ENCODE results near the gene POLD1.

DNA sequence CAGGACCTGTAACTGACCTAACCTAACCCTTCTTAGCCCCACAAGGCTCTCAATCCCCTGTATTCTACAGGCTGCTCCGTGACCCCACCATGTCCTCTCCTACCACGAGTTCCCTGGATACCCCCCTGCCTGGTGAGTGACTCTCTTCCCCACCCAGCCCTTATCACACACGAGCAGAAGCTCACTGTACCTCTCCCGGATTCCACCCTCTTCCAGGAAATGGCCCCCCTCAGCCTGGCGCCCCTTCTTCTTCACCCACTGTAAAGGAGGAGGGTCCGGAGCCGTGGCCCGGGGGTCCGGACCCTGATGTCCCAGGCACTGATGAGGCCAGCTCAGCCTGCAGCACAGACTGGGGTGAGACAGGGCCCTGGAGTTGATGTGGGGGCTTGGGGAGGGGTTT, 6.6 kb upstream of the POLD1 start:
- TF ChIP-seq, protein P1, sequence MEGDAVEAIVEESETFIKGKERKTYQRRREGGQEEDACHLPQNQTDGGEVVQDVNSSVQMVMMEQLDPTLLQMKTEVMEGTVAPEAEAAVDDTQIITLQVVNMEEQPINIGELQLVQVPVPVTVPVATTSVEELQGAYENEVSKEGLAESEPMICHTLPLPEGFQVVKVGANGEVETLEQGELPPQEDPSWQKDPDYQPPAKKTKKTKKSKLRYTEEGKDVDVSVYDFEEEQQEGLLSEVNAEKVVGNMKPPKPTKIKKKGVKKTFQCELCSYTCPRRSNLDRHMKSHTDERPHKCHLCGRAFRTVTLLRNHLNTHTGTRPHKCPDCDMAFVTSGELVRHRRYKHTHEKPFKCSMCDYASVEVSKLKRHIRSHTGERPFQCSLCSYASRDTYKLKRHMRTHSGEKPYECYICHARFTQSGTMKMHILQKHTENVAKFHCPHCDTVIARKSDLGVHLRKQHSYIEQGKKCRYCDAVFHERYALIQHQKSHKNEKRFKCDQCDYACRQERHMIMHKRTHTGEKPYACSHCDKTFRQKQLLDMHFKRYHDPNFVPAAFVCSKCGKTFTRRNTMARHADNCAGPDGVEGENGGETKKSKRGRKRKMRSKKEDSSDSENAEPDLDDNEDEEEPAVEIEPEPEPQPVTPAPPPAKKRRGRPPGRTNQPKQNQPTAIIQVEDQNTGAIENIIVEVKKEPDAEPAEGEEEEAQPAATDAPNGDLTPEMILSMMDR (conservative IDR thresholded peaks at IDR 0.05; ENCODE audit: low read depth, low read length), result no peak
- TF ChIP-seq EZH2 (IDR thresholded peaks at IDR 0.05; ENCODE audit: borderline replicate concordance, low read depth, low read length, poor library complexity, severe bottlenecking), result no peak

Measured in A673 (cell line).